Measurements from ENCODE around the gene NUP98.

- TF ChIP-seq ZNF274 (IDR thresholded peaks at IDR 0.05; ENCODE audit: low read depth, low read length) (no peak), SUZ12 (IDR thresholded peaks at IDR 0.05; ENCODE audit: extremely low read depth, insufficient read depth, insufficient read length) (no peak)
Observed at GRCh38 chr11:3831378-3832239, 34.3 kb upstream of the NUP98 start.
